Endothelial cell of umbilical vein (primary cell): ENCODE measurements around the gene PXT1. TPM values are rescaled to one million over a fixed set of nuclear protein-coding genes. Genes with fewer than 3 reads are reported as not detected.

ENCODE experiments used
- BruUV-seq: library from RNA; stranded (reverse); fragments of 400-500 nt; replicated peaks from 2 replicates; lab custom pipeline; 2021; lab: Mats Ljungman, UMichigan
- CTCF ChIA-PET: fragments of 300-600, 350-600 bp; sonication (Branson Sonifier 250); formaldehyde crosslinking; loops from one replicate; lab custom pipeline; 2021; ENCODE audit warnings: antibody characterized with exemption, inconsistent platforms; lab: Charles Lee
- POLR2A ChIA-PET: fragments of 300-600, 350-600 bp; sonication (Branson Sonifier 250); formaldehyde crosslinking; loops from one replicate; lab custom pipeline; 2021; ENCODE audit warnings: antibody characterized with exemption, inconsistent platforms; lab: Charles Lee
- DNase-seq: peaks from one replicate; pipeline ENCODE4 v3.0.0-alpha.2; 2011; ENCODE audit warnings: low read depth, low spot score
- FAIRE-seq: peaks from 2 replicates; lab custom pipeline; 2011; peaks lifted over from hg19 to GRCh38; lab: Jason Lieb, UNC
- H2AFZ ChIP-seq: 2 replicates; pipeline ENCODE4 v1.6.0; 2012; ENCODE audit warnings: low read depth, low read length, control low read depth, inconsistent platforms
- H3K27ac ChIP-seq: 2 replicates; pipeline ENCODE4 v1.5.1; 2011; ENCODE audit warnings: low read depth, mild to moderate bottlenecking, control low read depth, low read length, moderate library complexity; ENCODE audit not compliant: insufficient read depth
- H3K27me3 ChIP-seq, 2 experiments: 2 replicates each; pipeline versions ENCODE4 v1.6.0 to v1.6.1; 2011; ENCODE audit warnings: low read length in 2 of 2, mixed read lengths in 1 of 2; ENCODE audit not compliant: control insufficient read depth in 2 of 2, insufficient read depth in 2 of 2
- H3K36me3 ChIP-seq, 2 experiments: 2 replicates in 1 of 2; 3 replicates in 1 of 2; pipeline ENCODE4 v1.5.1; 2011; ENCODE audit warnings: low read length in 2 of 2, mild to moderate bottlenecking in 1 of 2, moderate library complexity in 1 of 2; ENCODE audit not compliant: control insufficient read depth in 2 of 2, insufficient read depth in 2 of 2; ENCODE audit errors: extremely low read depth in 1 of 2
- H3K4me1 ChIP-seq: 3 replicates; pipeline ENCODE4 v1.5.1; 2011; ENCODE audit warnings: mild to moderate bottlenecking, low read length; ENCODE audit not compliant: control insufficient read depth, insufficient read depth; ENCODE audit errors: extremely low read depth
- H3K4me2 ChIP-seq: 2 replicates; pipeline ENCODE4 v1.6.1; 2011; ENCODE audit warnings: low read length, control low read depth, mixed read lengths; ENCODE audit not compliant: insufficient read depth
- H3K4me3 ChIP-seq, 3 experiments: fragments of 200-600 bp in 1 of 3; sonication (generic), shearing (Covaris generic) in 1 of 3; replicated peaks in 1 of 3; 2 replicates each; pipeline ENCODE4 v1.5.1; 2011 to 2016; ENCODE audit warnings: control low read depth in 3 of 3, low read length in 3 of 3, mild to moderate bottlenecking in 2 of 3, inconsistent platforms in 1 of 3, low read depth in 1 of 3, moderate library complexity in 1 of 3; ENCODE audit not compliant: insufficient read depth in 1 of 3
- H3K79me2 ChIP-seq: 2 replicates; pipeline ENCODE4 v1.6.0; 2012; ENCODE audit warnings: low read length, inconsistent platforms; ENCODE audit not compliant: control insufficient read depth, insufficient read depth
- H3K9ac ChIP-seq: replicated peaks from 2 replicates; pipeline ENCODE3; 2011; ENCODE audit warnings: low read length, control low read depth; ENCODE audit not compliant: insufficient read depth; ENCODE audit errors: extremely low read depth
- H3K9me1 ChIP-seq: replicated peaks from 3 replicates; pipeline ENCODE4 v1.6.0; 2011; ENCODE audit warnings: mild to moderate bottlenecking, low read length; ENCODE audit not compliant: control insufficient read depth, insufficient read depth; ENCODE audit errors: extremely low read depth
- H3K9me3 ChIP-seq: replicated peaks from 2 replicates; pipeline ENCODE4 v1.5.1; 2012; ENCODE audit warnings: low read length, inconsistent platforms; ENCODE audit not compliant: control insufficient read depth, insufficient read depth
- H4K20me1 ChIP-seq: replicated peaks from 2 replicates; pipeline ENCODE3; 2011; ENCODE audit warnings: mild to moderate bottlenecking, low read length; ENCODE audit not compliant: control insufficient read depth, insufficient read depth; ENCODE audit errors: extremely low read depth
- CTCF ChIP-seq, 2 donors: IDR thresholded peaks; 1 replicate in 1 of 2; 2 replicates in 1 of 2; pipeline ENCODE4 v1.5.1; 2011; ENCODE audit warnings: low read length in 2 of 2, mild to moderate bottlenecking in 2 of 2, moderate library complexity in 2 of 2, control low read depth in 1 of 2, inconsistent platforms in 1 of 2, low read depth in 1 of 2; ENCODE audit not compliant: insufficient read depth in 1 of 2; ENCODE audit errors: extremely low read depth in 1 of 2
- EZH2 ChIP-seq: IDR thresholded peaks from 2 replicates; pipeline ENCODE4 v1.6.1; 2012; ENCODE audit warnings: borderline replicate concordance, low read depth, mild to moderate bottlenecking, moderate library complexity, low read length, inconsistent platforms; ENCODE audit not compliant: severe bottlenecking
- FOS ChIP-seq: IDR thresholded peaks from 2 replicates; pipeline ENCODE4 v1.6.1; 2011; ENCODE audit warnings: mild to moderate bottlenecking, low read length, moderate library complexity, borderline replicate concordance; ENCODE audit not compliant: insufficient read depth
- GATA2 ChIP-seq: IDR thresholded peaks from 2 replicates; pipeline ENCODE4 v1.7.0; 2011; ENCODE audit warnings: low read depth, mild to moderate bottlenecking, moderate library complexity, mixed read lengths, low read length; ENCODE audit not compliant: insufficient read length, insufficient read depth
- JUN ChIP-seq: IDR thresholded peaks from 2 replicates; pipeline ENCODE4 v1.6.1; 2011; ENCODE audit warnings: borderline replicate concordance, low read depth; ENCODE audit not compliant: insufficient read length, insufficient read depth
- MAX ChIP-seq: IDR thresholded peaks from 2 replicates; pipeline ENCODE4 v1.6.1; 2011; ENCODE audit not compliant: insufficient read depth, insufficient read length
- MYC ChIP-seq: IDR thresholded peaks from one replicate; pipeline ENCODE4 v1.6.1; 2011; ENCODE audit warnings: mild to moderate bottlenecking, low read depth, low read length
- POLR2A ChIP-seq: IDR thresholded peaks from 2 replicates; pipeline ENCODE4 v1.6.1; 2012; ENCODE audit warnings: low read depth, mild to moderate bottlenecking, control low read depth, low read length
- POLR2AphosphoS5 ChIP-seq: IDR thresholded peaks from 2 replicates; pipeline ENCODE4 v1.6.1; 2012; ENCODE audit warnings: low read depth, mild to moderate bottlenecking, control low read depth, low read length, moderate library complexity; ENCODE audit not compliant: insufficient read depth
- dilution Hi-C: fragments of 300-500 bp; cut with MboI; formaldehyde crosslinking; loops from one replicate; pipeline ENCODE4 v1.15.0; 2019; ENCODE audit warnings: low sequenced_read_pairs; ENCODE audit not compliant: extremely low pct_ligation_motif_present
- intact Hi-C: fragments of 100-400 bp; cut with micrococcal nuclease; formaldehyde crosslinking; loops from one replicate; pipeline ENCODE4 v1.10.0; 2022
- polyA plus RNA-seq, 4 experiments: library from polyadenylated mRNA; depleted of rRNA in 3 of 4; stranded (reverse) in 3 of 4; unstranded in 1 of 4; fragments of >200 nt; gene quantifications; 2 replicates each; pipeline versions ENCODE4 v1.2.1 to v1.2.3, GENCODE V29; 2011 to 2012; ENCODE audit warnings: missing spikeins in 1 of 4
- total RNA-seq: library from RNA; stranded (reverse); gene quantifications from 2 replicates; pipeline ENCODE4 v1.2.3, GENCODE V29; 2021

Gene PXT1
- total and polyA plus RNA-seq, 2 donors (not counting 3 experiments of a cell fraction or from before 2014, with no cell fraction given): not detected

DNA sequence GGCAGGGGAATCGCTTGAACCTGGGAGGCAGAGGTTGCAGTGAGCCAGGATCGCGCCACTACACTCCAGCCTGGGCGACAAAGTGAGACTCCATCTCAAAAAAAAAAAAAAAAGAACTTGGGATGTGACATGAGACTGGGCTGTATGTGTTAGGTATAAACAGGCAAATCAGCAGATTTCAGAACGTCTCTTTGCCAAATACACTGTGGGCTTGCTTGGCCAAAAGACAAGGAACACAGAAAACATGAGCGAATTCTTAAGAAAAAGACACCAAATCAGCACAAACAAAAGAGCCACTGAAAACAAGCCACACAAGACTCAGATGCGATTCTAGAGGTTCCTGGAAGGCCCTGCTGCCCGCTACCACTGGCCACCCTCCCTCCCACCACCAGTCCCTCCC, 67.7 kb downstream of the PXT1 start:
- no peak overlapping the region for H3K4me2 ChIP-seq
- no peaks in the 10 kb centered on the region for H3K9me3 ChIP-seq
- peaks cover 4 to 14% of the 10 kb centered on the region in 2 experiments for H3K27me3 ChIP-seq
- dilution Hi-C loops (no loop called here), intact Hi-C loops (no loop called here)
- no peaks in the 10 kb centered on the region for H3K79me2 ChIP-seq
- no peak overlapping the region for H3K9ac ChIP-seq
- BruUV-seq: no TSS peak
- no peak overlapping the region for H3K27ac ChIP-seq
- no peak for DNase-seq
- H3K36me3 ChIP-seq: no peaks in the 10 kb centered on the region
- ChIA-PET POLR2A (no interaction called here), CTCF (interaction anchor here (1.2 to 2.1 kb wide), 3 partner anchors 10 to 14 kb away, joined by 3 to 8 read pairs (median 4); no protein-coding TSS in a partner anchor)
- no peaks in the 10 kb centered on the region for H4K20me1 ChIP-seq
- H3K4me3 ChIP-seq: no peak overlapping the region
- TF ChIP-seq JUN: no peak
- TF ChIP-seq GATA2: no peak
- no peak for TF ChIP-seq POLR2A
- TF ChIP-seq EZH2: no peak
- no peak for TF ChIP-seq CTCF (IDR thresholded peaks at IDR 0.05; ENCODE audit: extremely low read depth in 1 of 2, insufficient read depth in 1 of 2, low read depth in 1 of 2, low read length in 2 of 2)
- no peak for TF ChIP-seq POLR2AphosphoS5
- TF ChIP-seq FOS: no peak
- TF ChIP-seq MAX: no peak
- TF ChIP-seq MYC: no peak
- FAIRE-seq: no peak
- H2AFZ ChIP-seq: no peak overlapping the region
- H3K9me1 ChIP-seq: no peaks in the 10 kb centered on the region
- H3K4me1 ChIP-seq: no peaks in the 10 kb centered on the region
